Stimulated activated naive CD8-positive, alpha-beta T cell treated with anti-CD3 and anti-CD28 coated beads, Interleukin-15, Interleukin-2, amounts not matched to agents 100 ng/mL and 50 ng/mL, for 24 hours (primary cell): ENCODE results near the gene LY6G6C.

Experiments
- H3K27ac Mint-ChIP-seq: one replicate; pipeline ENCODE4 v1.8.0; 2021; ENCODE audit warnings: mild to moderate bottlenecking, mixed read lengths
- H3K27me3 Mint-ChIP-seq: one replicate; pipeline ENCODE4 v1.8.0; 2021; ENCODE audit warnings: mixed read lengths
- H3K36me3 Mint-ChIP-seq: one replicate; pipeline ENCODE4 v1.8.0; 2021; ENCODE audit warnings: low read depth, mixed read lengths
- H3K4me1 Mint-ChIP-seq: one replicate; pipeline ENCODE4 v1.8.0; 2021; ENCODE audit warnings: low read depth, mixed read lengths
- H3K4me3 Mint-ChIP-seq: one replicate; pipeline ENCODE4 v1.8.0; 2021; ENCODE audit warnings: mild to moderate bottlenecking, mixed read lengths
- H3K9me3 Mint-ChIP-seq: one replicate; pipeline ENCODE4 v1.8.0; 2021; ENCODE audit warnings: mixed read lengths

Gene LY6G6C, protein sequence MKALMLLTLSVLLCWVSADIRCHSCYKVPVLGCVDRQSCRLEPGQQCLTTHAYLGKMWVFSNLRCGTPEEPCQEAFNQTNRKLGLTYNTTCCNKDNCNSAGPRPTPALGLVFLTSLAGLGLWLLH

DNA sequence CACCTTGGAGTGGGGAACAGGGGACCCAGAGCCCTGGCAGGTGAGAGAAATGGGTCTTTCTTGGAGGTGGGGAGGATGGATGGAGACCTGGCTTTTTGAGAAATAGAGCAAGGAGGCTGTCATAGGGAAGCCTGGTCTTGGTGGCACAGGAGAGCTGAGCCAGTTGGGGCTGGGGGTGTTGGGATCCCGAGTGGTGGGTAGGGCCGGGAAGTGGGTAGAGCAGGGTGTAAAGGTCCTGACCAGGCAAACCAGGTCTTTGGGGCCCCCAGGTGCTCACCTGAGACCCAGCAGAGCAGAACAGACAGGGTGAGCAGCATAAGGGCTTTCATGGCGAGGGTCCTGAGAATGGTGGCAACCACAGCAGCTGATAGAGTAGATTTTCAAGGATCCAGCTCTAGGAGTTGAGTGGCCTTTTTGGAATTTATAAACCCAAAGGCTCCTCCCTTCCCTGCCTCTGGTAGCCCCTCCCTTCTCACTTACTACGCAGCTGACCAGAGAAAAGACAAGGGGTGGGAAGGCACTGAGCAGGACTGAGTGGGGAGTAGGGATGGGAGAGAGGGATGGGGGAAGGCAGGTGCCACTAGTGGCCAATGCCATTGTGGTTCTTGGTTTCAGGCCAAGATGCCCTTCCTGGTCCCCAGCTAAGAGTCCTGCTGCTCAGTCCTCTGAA is at the start of gene LY6G6C:
Gene LY6G6C, minus strand, starts transcription at position 396 of the 670 bp plus-strand sequence. Its CDS starts 67 bp downstream, at position 329.
- Mint-ChIP-seq H3K27ac (no peak within 1 kb of the TSS), H3K4me3 (no peak within 1 kb of the TSS), H3K36me3 (peaks cover 6% of the 10 kb centered on the region), H3K4me1 (peaks cover 20% of the 10 kb centered on the region), H3K27me3 (no peaks in the 10 kb centered on the region), H3K9me3 (no peaks in the 10 kb centered on the region)

DNA sequence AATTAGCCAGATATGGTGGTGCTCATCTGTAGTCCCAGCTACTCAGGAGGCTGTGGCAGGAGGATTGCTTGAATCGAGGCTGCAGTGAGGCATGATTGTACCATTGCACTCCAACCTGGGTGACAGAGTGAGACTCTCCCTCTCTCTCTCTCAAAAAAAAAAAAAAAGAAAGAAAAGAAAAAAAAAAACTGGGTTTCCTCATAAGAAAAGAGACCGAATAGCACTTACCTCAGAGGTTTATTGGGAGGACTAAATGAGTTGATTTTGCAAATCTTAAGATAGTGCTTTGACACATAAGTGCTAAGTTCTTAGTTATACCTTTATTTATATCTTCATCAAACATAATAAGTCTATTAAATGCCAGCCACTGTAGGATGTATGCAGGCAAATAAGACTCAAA is 49.3 kb upstream of the LY6G6C start:
- H3K9me3 Mint-ChIP-seq: no peaks in the 10 kb centered on the region
- H3K27me3 Mint-ChIP-seq: no peaks in the 10 kb centered on the region
- H3K27ac Mint-ChIP-seq: no peak overlapping the region
- H3K36me3 Mint-ChIP-seq: peaks cover 5% of the 10 kb centered on the region
- peaks cover 45% of the 10 kb centered on the region for H3K4me1 Mint-ChIP-seq
- H3K4me3 Mint-ChIP-seq: no peak overlapping the region

DNA sequence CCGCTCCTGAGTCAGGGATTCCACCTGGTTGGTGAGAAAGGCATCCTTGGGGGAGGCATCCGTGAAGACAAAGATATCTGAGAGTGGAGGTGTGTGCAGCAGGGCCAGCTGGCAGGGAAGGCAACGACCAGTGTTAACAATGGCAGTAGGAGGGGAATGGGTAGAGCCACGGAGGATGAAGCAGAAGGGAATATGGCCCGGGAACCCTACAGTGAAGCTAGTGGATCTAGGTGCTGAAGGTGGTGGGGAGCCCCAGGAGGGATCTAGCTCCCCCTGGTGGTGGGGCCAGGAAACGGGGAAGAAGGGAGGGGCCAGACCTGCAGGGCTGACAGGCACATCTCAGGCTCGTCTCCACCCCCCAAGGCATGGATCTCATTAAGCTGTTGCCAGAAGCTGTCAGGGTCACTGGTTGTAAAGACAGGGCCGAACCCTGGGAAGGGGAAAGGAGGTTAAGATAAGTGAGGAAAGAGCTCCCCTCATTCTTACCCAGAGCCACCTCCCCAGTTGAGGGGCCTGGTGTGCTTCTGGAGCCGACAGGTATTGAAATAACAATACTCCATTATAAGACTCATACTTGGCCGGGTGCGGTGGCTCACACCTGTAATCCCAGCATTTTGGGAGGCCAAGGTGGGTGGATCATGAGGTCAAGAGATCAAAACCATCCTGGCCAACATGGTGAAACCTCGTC is 48.3 kb upstream of the LY6G6C start:
- Mint-ChIP-seq H3K36me3 (peaks cover 6% of the 10 kb centered on the region), H3K27ac (no peak overlapping the region), H3K27me3 (no peaks in the 10 kb centered on the region), H3K4me1 (peaks cover 38% of the 10 kb centered on the region), H3K4me3 (no peak overlapping the region), H3K9me3 (no peaks in the 10 kb centered on the region)

DNA sequence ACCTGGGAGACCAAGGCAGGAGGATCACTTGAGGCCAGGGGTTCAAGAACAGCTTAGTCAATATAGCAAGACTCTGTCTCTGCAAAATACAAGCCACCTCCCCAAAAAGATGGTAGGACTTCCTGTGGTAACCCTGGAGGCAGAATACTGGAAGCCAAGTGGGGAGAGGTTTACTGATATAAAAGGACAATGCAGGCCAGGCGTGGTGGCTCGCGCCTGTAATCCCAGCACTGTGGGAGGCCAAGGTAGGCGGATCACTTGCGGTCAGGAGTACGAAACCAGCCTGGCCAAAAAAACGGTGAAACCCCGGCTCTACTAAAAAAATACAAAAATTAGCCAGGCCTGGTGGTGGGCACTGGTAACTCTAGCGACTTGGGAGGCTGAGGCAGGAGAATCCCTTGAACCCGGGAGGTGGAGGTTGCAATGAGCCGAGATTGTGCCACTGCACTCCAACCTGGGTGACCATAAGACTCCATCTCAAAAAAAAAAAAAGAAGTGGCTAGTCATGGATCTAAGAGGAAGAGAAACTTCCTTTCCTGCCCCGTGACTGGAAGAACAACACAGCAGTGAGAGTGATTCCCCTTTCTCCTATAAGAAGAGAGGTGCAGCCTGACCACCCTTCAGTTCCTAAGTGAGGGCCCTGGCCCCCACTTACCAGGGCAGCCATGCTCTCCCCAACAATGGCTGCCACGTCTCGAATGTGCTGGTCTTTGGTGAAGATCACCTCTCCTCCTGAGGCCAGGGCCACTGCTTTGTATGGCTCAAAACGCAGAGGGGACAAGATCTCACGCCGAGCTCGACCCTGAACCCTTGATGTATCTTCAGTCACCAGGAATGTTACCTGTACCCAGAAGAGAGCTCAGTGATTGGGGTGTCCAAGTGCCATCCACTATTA is 47.1 kb upstream of the LY6G6C start:
- Mint-ChIP-seq H3K36me3 (peaks cover 15% of the 10 kb centered on the region), H3K9me3 (no peaks in the 10 kb centered on the region), H3K4me1 (peaks cover 35% of the 10 kb centered on the region), H3K27me3 (no peaks in the 10 kb centered on the region), H3K27ac (no peak overlapping the region), H3K4me3 (no peak overlapping the region)

DNA sequence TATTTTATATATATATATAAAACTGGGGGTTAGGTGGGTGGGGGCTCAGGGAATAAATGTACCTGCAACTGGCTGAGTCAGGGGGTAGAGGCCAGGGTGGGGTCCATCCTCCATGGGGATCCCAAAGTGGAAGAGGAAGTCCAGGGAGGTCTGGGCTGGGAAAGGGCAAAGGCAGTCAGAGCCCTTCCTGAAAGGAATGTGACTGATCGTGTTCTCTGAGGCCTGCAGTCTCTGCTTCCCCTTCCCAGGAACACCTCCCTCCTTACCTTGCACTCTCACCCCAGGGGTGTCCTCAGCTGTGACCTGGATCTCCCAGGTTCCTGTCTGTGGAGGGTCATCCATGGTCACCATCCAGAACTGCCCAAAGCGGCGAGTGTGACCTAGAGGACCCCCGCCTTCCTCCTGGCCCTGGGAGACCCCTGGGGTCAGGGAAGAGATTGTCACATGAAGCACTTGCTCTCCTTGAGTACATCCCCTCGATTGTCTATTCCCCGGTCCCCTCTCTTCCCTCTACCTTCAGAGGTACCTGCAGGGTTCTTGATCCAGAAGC is 45.6 kb upstream of the LY6G6C start:
- H3K9me3 Mint-ChIP-seq: no peaks in the 10 kb centered on the region
- H3K4me1 Mint-ChIP-seq: peaks cover 21% of the 10 kb centered on the region
- peaks cover 27% of the 10 kb centered on the region for H3K36me3 Mint-ChIP-seq
- H3K27me3 Mint-ChIP-seq: no peaks in the 10 kb centered on the region
- no peak overlapping the region for H3K27ac Mint-ChIP-seq
- H3K4me3 Mint-ChIP-seq: no peak overlapping the region

DNA sequence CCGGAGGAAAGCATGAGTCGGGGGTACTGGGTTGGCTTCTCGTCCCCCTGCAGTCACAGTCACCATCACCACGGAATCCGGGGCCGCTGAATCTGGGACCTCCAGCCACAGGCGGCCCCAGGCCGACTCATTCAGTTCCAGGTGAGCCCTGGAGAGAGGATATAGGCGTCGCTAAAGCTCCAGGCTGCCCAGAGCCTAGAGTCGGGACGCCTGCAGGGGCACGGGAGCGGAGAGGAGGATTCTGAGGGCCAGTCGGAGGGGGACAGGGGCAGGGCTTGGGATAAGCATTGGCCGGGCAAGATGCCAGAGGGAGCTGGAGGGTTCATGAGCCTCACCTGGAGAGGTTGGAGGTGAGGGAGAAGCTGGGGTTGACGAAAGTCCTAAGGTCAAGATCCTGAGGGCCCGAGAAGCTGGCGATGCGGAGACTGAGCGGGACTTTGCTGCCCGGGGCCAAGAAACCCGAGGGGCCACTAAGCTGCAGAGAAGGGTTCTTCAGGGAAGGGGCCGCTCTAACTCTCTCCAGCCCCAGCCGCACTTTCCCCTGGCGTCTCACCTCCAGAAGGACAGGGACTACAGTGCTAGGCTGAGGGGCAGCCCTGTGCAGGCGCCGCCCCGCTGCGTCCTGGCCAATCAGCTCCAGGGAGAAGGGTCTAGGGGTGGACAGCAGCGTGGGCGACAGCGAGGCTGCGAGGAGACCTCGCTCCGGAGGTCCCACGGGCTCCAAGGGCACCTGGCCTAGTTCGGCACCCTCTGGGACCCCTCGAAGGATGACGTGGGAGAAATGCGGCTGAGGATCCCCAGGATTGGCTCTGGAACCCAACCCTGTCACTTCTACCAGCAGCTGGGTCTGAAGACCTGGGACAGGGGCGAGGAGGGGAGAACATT is 44.6 kb upstream of the LY6G6C start:
- peaks cover 12% of the 10 kb centered on the region for H3K4me1 Mint-ChIP-seq
- peaks cover 29% of the 10 kb centered on the region for H3K36me3 Mint-ChIP-seq
- H3K27ac Mint-ChIP-seq: no peak overlapping the region
- H3K27me3 Mint-ChIP-seq: no peaks in the 10 kb centered on the region
- H3K9me3 Mint-ChIP-seq: no peaks in the 10 kb centered on the region
- no peak overlapping the region for H3K4me3 Mint-ChIP-seq

DNA sequence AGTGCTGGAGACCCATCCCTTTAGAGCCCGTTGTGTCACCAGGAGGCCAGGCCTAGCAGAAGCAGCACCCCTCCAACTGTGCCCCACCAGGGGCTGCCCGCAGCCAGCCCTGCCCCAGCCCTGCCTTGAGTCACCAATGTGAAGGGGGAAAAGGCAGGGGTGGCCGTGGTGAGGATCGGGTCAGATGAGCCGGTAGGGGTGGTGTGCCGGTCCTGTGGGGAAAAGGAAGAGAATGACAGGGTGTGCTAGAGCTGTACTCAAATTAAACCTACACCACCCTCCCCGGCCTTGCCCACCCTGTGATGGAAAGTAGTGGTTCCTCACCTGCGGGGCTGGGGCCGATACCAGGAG is 44.0 kb upstream of the LY6G6C start:
- Mint-ChIP-seq H3K27ac (no peak overlapping the region), H3K4me3 (no peak overlapping the region), H3K4me1 (peaks cover 10% of the 10 kb centered on the region), H3K36me3 (peaks cover 34% of the 10 kb centered on the region), H3K9me3 (no peaks in the 10 kb centered on the region), H3K27me3 (no peaks in the 10 kb centered on the region)

DNA sequence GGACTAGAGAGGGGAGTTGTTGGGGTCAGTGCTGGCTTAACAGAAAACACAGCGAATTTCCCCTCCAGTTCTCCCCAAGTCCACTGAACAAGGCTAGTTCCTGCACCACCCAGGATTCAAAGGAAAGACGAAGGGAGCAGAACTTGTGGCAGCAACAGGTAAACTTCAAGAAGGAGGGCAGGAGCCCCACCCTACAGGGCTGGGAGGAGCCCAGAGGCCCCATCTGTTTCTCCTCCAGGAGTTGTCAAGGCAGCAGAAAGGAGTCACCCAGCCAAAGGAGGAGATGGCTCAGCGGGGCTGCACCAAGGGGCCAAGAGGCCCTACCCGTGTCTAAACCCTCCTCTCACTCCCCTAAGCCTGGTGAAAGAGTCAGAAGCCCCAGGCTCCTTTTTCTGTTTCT is 42.7 kb upstream of the LY6G6C start:
- no peak overlapping the region for H3K4me3 Mint-ChIP-seq
- H3K9me3 Mint-ChIP-seq: no peaks in the 10 kb centered on the region
- H3K4me1 Mint-ChIP-seq: peaks cover 4% of the 10 kb centered on the region
- H3K27me3 Mint-ChIP-seq: no peaks in the 10 kb centered on the region
- H3K36me3 Mint-ChIP-seq: peaks cover 47% of the 10 kb centered on the region
- H3K27ac Mint-ChIP-seq: no peak overlapping the region

DNA sequence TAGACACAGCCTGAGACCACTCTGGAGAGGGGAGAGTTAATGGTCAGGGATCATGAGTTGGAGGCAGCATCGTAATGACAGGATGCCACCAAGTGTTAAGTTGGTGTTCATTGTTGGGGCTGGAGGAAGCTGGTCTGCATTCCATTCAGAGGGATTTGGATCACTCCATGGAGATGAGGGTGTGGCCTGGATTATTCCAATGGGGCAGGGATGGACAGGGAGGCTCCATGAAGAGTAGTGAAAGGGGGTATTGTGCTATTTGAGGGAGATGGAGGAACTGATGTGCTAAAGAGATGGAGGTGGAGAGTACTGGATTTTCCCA is 42.0 kb upstream of the LY6G6C start:
- no peak overlapping the region for H3K27ac Mint-ChIP-seq
- peaks cover 53% of the 10 kb centered on the region for H3K36me3 Mint-ChIP-seq
- H3K9me3 Mint-ChIP-seq: no peaks in the 10 kb centered on the region
- H3K4me3 Mint-ChIP-seq: no peak overlapping the region
- H3K27me3 Mint-ChIP-seq: no peaks in the 10 kb centered on the region
- peaks cover 4% of the 10 kb centered on the region for H3K4me1 Mint-ChIP-seq

DNA sequence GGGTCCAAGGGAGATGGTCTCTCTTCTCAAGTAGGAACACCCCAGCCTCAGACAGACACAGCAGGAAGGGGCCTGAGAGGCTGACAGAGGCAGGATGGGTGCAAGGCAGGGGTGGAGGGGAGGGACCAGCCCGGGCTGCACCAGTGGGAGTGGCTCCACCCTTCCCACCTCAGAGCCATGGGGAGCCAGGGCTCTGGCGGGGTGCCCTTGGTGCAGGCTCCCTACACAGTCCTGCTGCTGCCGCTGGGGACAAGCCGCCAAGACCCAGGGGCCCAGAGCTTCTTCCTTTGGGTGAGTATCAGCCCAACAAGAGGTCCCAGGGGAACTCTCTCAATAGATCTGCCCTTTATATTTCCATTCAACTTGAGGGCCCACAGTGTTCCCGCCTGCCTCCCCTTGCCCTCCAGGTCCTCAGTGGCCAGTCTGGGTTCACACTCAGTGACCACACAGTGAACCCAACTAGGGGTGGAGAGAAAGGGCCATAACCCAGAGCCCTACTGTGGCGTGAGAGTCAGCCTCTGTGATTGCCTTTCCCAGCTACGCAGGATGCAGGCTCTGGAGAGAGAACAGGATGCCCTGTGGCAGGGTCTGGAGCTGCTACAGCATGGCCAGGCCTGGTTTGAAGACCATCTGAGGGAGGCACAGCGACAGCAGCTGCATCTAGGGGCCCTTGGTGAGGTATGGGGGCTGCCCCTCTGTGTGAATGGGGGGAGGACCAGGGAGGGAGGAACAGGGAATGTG is 41.5 kb upstream of the LY6G6C start:
- Mint-ChIP-seq H3K27ac (no peak overlapping the region), H3K36me3 (peaks cover 57% of the 10 kb centered on the region), H3K9me3 (no peaks in the 10 kb centered on the region), H3K4me1 (peaks cover 4% of the 10 kb centered on the region), H3K4me3 (no peak overlapping the region), H3K27me3 (no peaks in the 10 kb centered on the region)

DNA sequence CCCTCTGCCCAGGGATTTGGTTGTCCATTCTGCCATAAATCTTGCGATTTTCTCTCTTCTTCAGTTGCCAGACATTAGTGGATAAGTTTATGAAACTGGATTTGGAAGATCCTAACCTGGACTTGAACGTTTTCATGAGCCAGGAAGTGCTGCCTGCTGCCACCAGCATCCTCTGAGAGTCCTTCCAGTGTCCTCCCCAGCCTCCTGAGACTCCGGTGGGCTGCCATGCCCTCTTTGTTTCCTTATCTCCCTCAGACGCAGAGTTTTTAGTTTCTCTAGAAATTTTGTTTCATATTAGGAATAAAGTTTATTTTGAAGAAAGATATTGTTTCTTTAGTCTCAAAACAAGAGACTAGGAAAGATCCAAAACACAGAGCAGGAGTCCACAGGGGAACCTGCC is 40.8 kb upstream of the LY6G6C start, which contains the start of gene SAPCD1:
Gene SAPCD1, plus strand, starts transcription at position 301 of the 400 bp plus-strand sequence. CDS start 399 bp downstream, outside the sequence.
- no peak within 1 kb of the TSS for H3K27ac Mint-ChIP-seq
- no peak within 1 kb of the TSS for H3K4me3 Mint-ChIP-seq
- H3K9me3 Mint-ChIP-seq: no peaks in the 10 kb centered on the region
- no peaks in the 10 kb centered on the region for H3K27me3 Mint-ChIP-seq
- H3K4me1 Mint-ChIP-seq: peaks cover 4% of the 10 kb centered on the region
- H3K36me3 Mint-ChIP-seq: peaks cover 59% of the 10 kb centered on the region

DNA sequence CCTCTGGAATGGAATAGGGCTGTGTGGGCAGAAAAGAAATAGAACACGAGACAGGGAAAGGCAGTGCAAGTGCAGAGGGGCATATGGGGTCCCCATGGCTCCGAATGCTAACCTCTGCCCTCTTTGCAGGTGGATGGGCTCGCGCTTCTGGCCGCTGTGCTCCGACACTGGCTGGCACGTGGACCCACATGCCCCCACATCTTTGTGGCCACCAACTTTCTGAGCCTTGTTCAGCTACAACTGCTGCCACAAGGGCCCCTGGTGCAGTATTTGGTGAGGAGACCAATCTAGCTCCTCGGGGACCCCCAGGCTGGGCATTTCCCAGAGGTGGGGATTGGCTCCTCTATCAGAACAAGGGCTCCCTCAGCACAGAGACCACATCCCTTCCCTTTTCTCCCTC is 39.8 kb upstream of the LY6G6C start:
- Mint-ChIP-seq H3K4me3 (no peak overlapping the region), H3K9me3 (no peaks in the 10 kb centered on the region), H3K4me1 (peaks cover 4% of the 10 kb centered on the region), H3K36me3 (peaks cover 59% of the 10 kb centered on the region), H3K27ac (no peak overlapping the region), H3K27me3 (no peaks in the 10 kb centered on the region)

DNA sequence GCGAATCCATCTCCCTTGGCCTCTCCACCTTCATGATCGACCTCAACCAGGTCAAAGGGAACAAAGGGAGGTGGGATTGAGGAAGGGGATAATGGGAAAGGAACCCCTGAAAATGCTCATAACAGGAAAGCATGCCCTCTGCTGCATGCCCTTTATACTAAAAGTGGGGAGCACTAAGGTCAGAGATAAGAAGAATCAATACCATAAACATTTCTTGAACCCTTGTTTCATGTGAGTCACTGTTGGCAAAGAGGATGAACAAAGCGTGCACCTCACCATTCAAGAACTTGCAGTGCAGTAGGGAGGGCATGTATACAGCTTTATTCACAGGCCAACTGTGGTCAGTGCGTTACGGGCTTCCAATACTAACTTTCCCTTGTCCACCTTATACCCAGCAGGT is 39.2 kb upstream of the LY6G6C start:
- Mint-ChIP-seq H3K4me3 (no peak overlapping the region), H3K27me3 (no peaks in the 10 kb centered on the region), H3K4me1 (peaks cover 4% of the 10 kb centered on the region), H3K36me3 (peaks cover 59% of the 10 kb centered on the region), H3K9me3 (no peaks in the 10 kb centered on the region), H3K27ac (no peak overlapping the region)
